SU-DHL-6 (cell line): ENCODE results near the gene BICDL2.

Source experiments
- EZH2phosphoT487 ChIP-seq: fragments of 200-600 bp; sonication (generic), shearing (Covaris generic); conservative IDR thresholded peaks from 2 replicates; pipeline ENCODE4 v1.6.1; 2018; ENCODE audit warnings: mild to moderate bottlenecking, antibody characterized with exemption, low read length, moderate library complexity, mixed read lengths
- TF ChIP-seq, protein P1 (sequence below): fragments of 200-600 bp; sonication (generic); IDR thresholded peaks from one replicate; pipeline ENCODE4 v1.5.1; 2017; ENCODE audit warnings: antibody characterized with exemption, mild to moderate bottlenecking, low read length, moderate library complexity; ENCODE audit not compliant: insufficient read depth, poor library complexity, severe bottlenecking

- TF ChIP-seq, protein P1, sequence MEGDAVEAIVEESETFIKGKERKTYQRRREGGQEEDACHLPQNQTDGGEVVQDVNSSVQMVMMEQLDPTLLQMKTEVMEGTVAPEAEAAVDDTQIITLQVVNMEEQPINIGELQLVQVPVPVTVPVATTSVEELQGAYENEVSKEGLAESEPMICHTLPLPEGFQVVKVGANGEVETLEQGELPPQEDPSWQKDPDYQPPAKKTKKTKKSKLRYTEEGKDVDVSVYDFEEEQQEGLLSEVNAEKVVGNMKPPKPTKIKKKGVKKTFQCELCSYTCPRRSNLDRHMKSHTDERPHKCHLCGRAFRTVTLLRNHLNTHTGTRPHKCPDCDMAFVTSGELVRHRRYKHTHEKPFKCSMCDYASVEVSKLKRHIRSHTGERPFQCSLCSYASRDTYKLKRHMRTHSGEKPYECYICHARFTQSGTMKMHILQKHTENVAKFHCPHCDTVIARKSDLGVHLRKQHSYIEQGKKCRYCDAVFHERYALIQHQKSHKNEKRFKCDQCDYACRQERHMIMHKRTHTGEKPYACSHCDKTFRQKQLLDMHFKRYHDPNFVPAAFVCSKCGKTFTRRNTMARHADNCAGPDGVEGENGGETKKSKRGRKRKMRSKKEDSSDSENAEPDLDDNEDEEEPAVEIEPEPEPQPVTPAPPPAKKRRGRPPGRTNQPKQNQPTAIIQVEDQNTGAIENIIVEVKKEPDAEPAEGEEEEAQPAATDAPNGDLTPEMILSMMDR, result no peak
- no peak for TF ChIP-seq EZH2phosphoT487
These were observed 13.9 kb downstream of the BICDL2 start for GRCh38 chr16:3022684-3023414.
